SHP77 (cell line): Measurements from ENCODE around the gene SMYD1.

ENCODE experiments used
- DNase-seq, 2 experiments: peaks; one replicate each; lab custom pipeline; 2025; lab: John Stamatoyannopoulos, UW

Gene SMYD1

GRCh38 chr2:88122141-88122884 is 54.7 kb downstream of the SMYD1 start:
- DNase-seq, result no peak

DNA sequence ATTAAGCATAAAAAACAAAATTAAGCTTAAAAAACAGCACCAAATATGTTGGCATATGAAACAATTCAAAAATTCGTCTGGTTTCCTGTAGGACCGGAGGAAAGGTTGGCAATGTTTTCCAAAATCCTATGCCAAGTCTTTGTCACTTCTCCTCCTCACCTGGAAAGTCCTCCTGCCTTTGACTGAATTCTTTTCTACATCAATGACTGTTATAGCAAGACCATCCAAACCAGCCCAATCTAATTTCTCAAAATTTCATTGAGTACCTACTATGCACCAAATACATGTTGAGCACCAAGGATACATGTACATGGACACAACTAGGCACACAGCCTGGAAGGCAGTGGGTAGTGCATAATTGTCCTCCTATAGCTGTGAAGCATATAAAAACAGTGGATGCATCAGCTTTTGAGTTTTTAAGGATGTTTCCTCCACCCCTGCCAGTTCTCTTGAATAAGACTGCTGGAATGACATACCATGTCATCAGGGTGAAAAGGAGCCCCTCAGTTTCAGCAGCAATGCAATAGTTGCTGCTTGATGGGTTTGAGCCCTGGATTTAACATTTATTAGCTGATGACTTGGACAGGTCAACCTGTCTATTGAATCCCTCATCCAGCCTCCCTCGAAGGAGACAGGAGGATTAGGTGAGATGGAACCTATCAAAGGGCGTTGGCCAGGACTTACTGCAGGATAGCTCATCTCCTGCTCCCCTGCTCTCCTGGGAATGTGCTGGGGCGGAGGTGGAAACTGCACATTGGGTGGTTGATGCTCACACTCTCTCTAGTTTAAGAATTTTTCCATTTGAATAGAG is 55.7 kb downstream of the SMYD1 start:
- DNase-seq, result no peak

GRCh38 chr2:88123975-88124917 is 56.6 kb downstream of the SMYD1 start:
- DNase-seq, result no peak

GRCh38 chr2:88125344-88125923 is 57.8 kb downstream of the SMYD1 start:
- DNase-seq, result no peak

DNA sequence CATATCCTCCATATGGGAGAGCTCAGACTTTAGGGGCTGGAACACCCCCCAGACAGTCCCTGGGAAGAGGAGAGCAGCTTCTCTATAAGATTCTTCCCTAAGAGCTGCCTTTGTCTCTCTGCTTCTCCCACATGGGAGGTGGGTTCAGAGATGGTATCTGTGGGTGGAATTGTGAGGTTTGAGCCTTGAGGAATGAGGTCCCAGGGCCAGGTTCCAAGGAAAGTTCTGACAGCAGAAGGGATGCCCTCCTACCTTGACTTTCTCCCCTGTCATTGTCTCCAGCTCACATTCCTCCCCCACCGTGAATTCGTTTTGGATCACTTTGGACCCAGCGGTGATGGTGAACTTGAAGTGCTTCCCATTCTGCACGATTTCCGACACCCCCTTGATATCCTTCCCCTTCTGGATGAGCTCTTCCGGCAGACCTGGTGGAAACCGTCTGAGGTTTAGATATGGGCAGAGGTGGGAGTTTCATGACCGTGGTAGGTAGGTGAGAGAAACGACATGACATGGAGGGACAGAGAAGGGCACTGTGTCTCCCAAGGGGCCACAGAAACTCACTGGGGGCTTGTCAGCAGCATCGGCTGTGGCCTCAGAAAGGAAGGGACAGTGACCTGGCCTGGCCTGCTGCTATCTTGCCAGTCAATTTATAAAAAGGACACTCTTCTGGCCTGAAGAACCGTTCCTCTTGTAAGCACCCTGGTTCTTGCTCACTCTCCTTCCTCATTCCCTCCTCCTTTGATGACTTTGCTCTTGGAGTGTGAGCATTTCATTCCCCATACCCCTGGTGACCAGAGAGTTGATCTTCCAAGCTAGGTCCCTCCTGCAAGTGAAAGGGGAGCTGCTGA is 58.5 kb downstream of the SMYD1 start:
- no peak for DNase-seq

DNA sequence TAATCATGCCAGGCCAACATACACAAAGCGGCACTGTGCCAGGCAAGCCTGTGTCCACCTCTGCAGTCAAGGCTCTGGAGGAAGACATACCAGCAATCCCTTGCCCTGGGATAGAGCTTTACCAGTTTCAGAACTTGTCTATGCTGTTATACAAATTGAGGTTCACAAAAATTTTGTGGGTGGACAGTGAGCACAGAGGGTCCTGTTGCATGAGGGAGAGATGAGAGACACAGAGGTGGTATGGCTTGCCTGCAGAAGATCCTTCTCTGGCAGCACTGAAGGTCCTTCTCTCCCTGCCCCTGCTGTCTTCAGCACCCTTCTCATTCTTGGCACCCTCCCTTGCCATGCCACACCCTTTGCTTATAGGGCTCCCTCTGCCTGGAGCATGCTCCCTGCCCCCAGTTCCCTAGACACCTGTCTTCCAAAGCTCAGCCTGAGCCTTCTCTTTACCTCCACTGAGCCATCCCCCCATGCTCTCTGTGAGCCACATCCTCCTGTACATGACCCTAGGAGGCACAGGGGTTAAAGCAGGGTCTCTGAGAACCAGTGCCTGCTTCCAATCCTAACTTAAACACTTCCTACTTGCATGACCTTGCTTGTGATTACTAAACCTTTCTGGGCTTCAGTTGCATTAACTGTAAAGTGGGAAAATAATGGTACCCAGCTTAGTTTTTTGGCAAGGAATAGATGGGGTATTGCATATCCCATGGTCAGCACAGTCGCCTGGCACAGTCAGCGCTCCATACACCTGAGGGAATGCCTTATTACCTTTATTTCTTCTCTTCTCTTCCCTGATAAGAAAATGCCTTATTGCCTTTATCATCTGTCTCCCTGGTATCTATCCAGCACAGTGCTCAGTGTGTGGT is 59.4 kb downstream of the SMYD1 start:
- DNase-seq, result no peak

GRCh38 chr2:88127638-88127887 is 59.9 kb downstream of the SMYD1 start:
- no peak for DNase-seq

GRCh38 chr2:88127888-88128653 is 60.4 kb downstream of the SMYD1 start, which contains the start of gene FABP1:
Gene FABP1, minus strand, starts transcription at chr2:88128062. Its CDS starts 45 bp downstream, at chr2:88128017.
- DNase-seq, result no peak

- DNase-seq, result no peak
Observed at GRCh38 chr2:88128654-88129312, 61.2 kb downstream of the SMYD1 start.

- no peak for DNase-seq
Observed at GRCh38 chr2:88129313-88129959, 61.8 kb downstream of the SMYD1 start.

DNA sequence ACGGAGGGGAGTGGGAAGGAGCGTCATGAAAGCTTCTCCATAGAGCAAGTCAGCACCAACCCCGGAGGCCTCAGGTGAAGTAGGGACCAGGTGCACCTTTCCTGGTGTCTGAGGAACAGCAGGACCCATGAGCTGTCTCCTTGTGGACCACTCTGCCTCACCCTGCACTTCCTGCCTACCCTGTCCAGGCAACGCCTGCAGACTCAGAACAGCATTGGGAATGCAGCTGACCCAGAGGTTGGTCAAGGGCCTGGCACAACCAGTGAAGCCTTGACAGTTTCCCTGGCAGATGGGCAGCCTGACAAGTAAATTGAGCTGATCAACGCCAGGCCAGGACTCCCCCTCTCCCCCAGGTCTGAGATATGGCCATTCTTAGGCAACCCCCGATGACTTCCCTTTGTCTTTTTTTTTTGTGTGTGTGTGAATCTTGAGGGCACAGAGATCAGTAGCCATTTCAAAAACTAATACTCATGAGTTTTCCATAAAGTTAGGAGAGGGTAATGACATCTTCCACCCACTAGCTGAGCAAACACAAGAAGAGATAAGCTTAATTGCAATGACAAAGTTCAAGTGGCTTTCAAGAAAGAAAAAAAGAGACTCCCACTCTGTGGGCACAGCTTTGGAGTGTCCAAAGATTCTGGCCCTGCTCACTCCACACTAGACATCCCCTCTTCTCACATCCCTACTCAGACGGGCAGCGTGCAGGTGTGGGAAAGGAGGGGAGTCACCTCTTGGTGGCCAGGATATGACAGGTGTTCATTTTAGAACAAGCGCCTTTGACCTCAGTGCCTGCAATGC is 63.8 kb downstream of the SMYD1 start:
- DNase-seq, result no peak

DNA sequence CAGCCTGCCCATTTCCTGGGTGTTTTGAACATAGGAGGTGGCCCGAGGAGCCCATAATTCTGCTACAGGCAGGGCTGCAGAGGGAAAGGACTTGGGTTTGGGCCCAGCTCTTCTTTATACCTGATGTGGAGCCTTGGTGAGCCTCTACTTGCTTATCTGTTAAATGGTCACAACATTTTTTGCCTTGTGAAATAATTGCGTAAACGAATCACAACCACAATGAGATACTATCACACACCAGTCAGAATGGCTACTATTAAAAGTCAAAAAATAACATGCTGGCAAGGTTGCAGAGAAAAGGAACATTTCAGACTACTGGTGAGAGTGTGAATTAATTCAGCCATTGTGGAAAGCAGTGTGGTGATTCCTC is 64.4 kb downstream of the SMYD1 start:
- DNase-seq, result no peak

- no peak for DNase-seq
Observed at GRCh38 chr2:88133875-88134274, 66.2 kb downstream of the SMYD1 start.

DNA sequence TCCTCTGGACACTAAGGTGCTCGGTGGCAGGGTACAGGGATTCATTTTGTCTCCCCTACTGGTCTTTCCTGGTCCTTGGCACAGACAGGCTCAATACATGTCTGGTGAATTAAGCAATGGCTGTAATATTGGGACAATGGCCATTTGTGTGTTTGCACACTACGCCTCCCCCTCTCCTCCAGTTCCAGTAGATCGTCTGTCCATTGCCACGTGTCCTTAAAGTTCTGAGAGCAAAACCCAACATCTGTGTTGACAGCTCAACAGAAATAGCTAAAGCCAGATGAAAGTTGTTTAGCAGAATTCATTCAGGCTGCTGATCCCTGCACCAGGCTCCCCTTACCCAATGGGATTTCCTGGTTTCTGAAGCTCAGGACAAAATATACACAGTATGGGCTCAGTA is 69.2 kb downstream of the SMYD1 start:
- DNase-seq, result no peak

DNA sequence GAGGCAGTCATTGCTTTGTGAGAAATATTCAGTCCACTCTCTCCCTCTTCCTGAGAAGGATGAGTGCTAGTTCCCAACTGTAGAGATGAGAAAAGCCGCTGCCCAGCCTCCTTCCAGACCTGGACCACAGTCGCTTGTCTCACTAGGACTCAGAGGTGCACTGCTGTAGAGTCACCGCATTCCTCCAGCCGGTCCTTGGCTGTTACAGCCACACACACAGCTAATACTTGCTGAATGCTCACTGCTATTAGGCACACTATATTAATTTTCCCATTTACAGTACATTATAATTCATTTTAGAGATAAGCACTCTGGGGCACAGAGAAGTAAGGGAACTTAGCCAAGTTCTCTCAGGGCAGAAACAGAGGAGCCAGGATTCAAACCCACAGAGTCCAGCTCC is 70.2 kb downstream of the SMYD1 start:
- no peak for DNase-seq

DNA sequence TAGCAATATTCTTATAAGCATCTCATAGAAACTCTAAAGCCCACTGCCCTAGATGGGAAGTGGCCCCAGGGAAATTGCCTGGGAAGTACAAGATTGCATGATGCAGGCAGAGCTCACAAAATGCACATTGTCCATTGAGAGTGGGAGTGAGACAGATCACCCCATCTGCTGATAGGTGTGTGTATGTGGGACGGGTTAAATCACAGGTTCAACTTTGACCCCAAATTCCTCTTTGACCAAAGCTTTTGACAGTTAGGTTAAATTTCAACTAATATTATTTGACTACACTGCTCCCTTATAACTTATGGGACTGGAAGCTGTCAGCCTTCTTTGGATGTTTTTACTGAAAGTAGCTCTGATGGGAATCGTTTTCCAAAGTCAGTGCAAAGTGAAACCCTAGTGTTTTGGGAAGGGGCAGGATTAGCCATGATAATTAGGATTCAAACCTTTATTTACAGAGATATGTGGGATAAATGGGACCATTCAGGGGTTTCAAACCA is 71.6 kb downstream of the SMYD1 start:
- DNase-seq, result no peak

DNA sequence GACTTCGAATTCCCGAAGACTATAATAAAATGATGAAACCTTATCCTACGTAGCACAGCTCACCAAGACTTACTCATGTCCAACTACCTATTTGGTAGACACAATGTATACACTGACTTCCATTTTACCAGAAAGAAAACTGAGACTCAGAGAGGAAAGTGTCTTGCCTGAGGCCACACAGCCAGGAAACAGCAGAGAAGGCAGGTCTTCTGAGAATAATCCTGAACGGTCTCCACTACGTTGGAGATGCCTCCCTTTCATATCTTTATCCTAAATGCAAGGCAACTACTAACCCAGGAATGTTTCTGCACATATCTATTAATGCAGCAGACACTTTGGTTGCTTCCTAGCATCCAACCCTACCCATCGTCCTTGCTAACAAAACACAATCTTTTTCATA is 72.2 kb downstream of the SMYD1 start:
- DNase-seq, result no peak
